HG02588 (cell line): Measurements from ENCODE around the gene ARHGEF25.

Source experiments
- ATAC-seq: cut with Tn5 transposase; IDR thresholded peaks from one replicate; pipeline ENCODE4 v1.9.1; 2021; ENCODE audit warnings: mild to moderate bottlenecking, moderate library complexity; ENCODE audit not compliant: unreplicated experiment

ARHGEF25 gene

GRCh38 chr12:57620936-57621496, 9.8 kb downstream of the ARHGEF25 start:
- no peak for ATAC-seq

- ATAC-seq: peak; percentile 52
Observed at GRCh38 chr12:57621497-57622292, 10.5 kb downstream of the ARHGEF25 start.

GRCh38 chr12:57622293-57623245, 11.3 kb downstream of the ARHGEF25 start:
- ATAC-seq: no peak

GRCh38 chr12:57623385-57623784, 12.2 kb downstream of the ARHGEF25 start:
- ATAC-seq: no peak

GRCh38 chr12:57623811-57624390, 12.7 kb downstream of the ARHGEF25 start:
- ATAC-seq: no peak

GRCh38 chr12:57624441-57625220, 13.4 kb downstream of the ARHGEF25 start:
- ATAC-seq: no peak

- no peak for ATAC-seq
Observed at GRCh38 chr12:57625261-57626032, 14.2 kb downstream of the ARHGEF25 start.

GRCh38 chr12:57626111-57626920, 15.1 kb downstream of the ARHGEF25 start:
- ATAC-seq: no peak

GRCh38 chr12:57626921-57627445, 15.7 kb downstream of the ARHGEF25 start:
- ATAC-seq: no peak

- no peak for ATAC-seq
Observed at GRCh38 chr12:57627501-57628279, 16.5 kb downstream of the ARHGEF25 start.

- ATAC-seq: no peak
Observed at GRCh38 chr12:57628280-57629191, 17.3 kb downstream of the ARHGEF25 start.

GRCh38 chr12:57629897-57630471, 18.7 kb downstream of the ARHGEF25 start:
- ATAC-seq: no peak

GRCh38 chr12:57630891-57631433, 19.7 kb downstream of the ARHGEF25 start:
- ATAC-seq: no peak

GRCh38 chr12:57631566-57632072, 20.4 kb downstream of the ARHGEF25 start:
- no peak for ATAC-seq

GRCh38 chr12:57632073-57632957, 21.1 kb downstream of the ARHGEF25 start:
- peak; percentile 14 for ATAC-seq
